BE2C (cell line): ENCODE results near the gene LCMT1.

Source experiments
- DNase-seq: peaks from one replicate; pipeline ENCODE4 v3.0.0-alpha.2; 2020
- H3K27me3 ChIP-seq: fragments of 250-450 bp; sonication (Bioruptor Pico); 2 replicates; pipeline ENCODE4 v1.5.1; 2020; ENCODE audit warnings: mild to moderate bottlenecking
- H3K36me3 ChIP-seq: fragments of 250-450 bp; sonication (Bioruptor Pico); 2 replicates; pipeline ENCODE4 v1.5.1; 2020; ENCODE audit warnings: mild to moderate bottlenecking
- H3K4me1 ChIP-seq: fragments of 250-450 bp; sonication (Bioruptor Pico); 2 replicates; pipeline ENCODE4 v1.5.1; 2020
- H3K4me3 ChIP-seq: 2 replicates; pipeline ENCODE4 v1.5.1; 2011; ENCODE audit warnings: low read depth, low read length
- H3K9me3 ChIP-seq: fragments of 250-450 bp; sonication (Bioruptor Pico); 2 replicates; pipeline ENCODE4 v1.5.1; 2020
- TF ChIP-seq, protein P1 (sequence below): IDR thresholded peaks from 2 replicates; pipeline ENCODE4 v1.5.1; 2012; ENCODE audit warnings: mild to moderate bottlenecking, low read depth, low read length

Gene LCMT1

DNA sequence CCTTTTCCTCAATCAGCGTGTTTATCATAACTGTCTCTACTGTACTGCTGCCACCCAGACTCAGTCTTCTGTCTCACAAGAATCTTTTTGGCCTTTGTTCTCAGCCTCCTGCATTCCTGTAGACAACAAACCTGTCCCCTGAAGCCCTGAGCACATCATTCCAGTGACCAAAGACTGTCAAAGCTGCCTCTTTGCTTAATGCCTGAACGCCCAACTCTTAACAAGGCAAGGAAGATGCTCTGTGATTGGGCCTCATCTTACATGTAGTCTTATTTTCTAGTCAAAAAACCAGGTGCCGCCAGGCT is 75.9 kb downstream of the LCMT1 start:
- no peak overlapping the region for H3K4me3 ChIP-seq
- no peaks in the 10 kb centered on the region for H3K36me3 ChIP-seq
- no peak for DNase-seq
- H3K9me3 ChIP-seq, result no peaks in the 10 kb centered on the region
- no peaks in the 10 kb centered on the region for H3K4me1 ChIP-seq
- TF ChIP-seq, protein P1, sequence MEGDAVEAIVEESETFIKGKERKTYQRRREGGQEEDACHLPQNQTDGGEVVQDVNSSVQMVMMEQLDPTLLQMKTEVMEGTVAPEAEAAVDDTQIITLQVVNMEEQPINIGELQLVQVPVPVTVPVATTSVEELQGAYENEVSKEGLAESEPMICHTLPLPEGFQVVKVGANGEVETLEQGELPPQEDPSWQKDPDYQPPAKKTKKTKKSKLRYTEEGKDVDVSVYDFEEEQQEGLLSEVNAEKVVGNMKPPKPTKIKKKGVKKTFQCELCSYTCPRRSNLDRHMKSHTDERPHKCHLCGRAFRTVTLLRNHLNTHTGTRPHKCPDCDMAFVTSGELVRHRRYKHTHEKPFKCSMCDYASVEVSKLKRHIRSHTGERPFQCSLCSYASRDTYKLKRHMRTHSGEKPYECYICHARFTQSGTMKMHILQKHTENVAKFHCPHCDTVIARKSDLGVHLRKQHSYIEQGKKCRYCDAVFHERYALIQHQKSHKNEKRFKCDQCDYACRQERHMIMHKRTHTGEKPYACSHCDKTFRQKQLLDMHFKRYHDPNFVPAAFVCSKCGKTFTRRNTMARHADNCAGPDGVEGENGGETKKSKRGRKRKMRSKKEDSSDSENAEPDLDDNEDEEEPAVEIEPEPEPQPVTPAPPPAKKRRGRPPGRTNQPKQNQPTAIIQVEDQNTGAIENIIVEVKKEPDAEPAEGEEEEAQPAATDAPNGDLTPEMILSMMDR, result no peak
- H3K27me3 ChIP-seq, result no peaks in the 10 kb centered on the region

DNA sequence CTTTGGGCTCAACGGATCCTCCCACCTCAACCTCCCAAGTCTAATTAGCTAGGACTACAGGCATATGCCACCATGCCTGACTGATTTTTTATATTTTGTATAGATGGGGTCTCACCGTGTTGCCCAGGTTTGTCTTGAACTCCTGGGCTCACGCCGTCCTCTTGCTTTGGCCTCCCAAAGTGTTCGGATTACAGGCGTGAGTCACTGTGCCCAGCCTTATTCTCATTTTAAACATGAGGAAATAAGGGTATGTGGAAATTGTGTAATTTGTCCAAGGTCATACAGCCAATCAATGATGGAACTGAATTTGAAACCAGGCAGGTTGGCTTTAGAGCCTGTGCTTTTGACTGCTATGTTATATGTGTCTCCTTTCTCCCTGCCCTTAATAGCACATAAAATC is 77.8 kb downstream of the LCMT1 start:
- DNase-seq, result no peak
- H3K9me3 ChIP-seq, result no peaks in the 10 kb centered on the region
- H3K27me3 ChIP-seq, result no peaks in the 10 kb centered on the region
- TF ChIP-seq, protein P1, result no peak
- no peaks in the 10 kb centered on the region for H3K4me1 ChIP-seq
- H3K4me3 ChIP-seq, result no peak overlapping the region
- H3K36me3 ChIP-seq, result no peaks in the 10 kb centered on the region

DNA sequence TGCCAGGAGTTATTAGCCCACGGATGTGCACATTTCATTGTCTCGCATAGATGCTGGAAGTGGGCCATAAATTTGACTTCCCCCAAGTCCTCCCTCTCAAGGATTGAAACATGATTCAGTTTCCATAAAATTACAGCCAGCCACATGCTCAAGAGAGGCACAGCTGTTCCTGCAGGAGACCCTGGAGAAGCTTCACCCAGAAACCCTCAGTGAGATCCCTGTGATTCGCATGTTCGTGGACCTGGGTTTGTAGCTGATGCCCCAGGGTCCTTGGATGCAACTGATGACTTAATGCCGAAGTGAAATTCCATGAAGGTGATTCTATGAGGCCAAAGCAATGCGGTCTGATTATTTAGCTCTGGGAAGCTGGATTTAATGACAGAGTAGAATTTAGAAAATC is 80.6 kb downstream of the LCMT1 start:
- Histone ChIP-seq H3K27me3 (no peaks in the 10 kb centered on the region), H3K9me3 (no peaks in the 10 kb centered on the region), H3K4me3 (no peak overlapping the region), H3K36me3 (no peaks in the 10 kb centered on the region), H3K4me1 (no peaks in the 10 kb centered on the region)
- DNase-seq, result no peak
- TF ChIP-seq, protein P1, result no peak

DNA sequence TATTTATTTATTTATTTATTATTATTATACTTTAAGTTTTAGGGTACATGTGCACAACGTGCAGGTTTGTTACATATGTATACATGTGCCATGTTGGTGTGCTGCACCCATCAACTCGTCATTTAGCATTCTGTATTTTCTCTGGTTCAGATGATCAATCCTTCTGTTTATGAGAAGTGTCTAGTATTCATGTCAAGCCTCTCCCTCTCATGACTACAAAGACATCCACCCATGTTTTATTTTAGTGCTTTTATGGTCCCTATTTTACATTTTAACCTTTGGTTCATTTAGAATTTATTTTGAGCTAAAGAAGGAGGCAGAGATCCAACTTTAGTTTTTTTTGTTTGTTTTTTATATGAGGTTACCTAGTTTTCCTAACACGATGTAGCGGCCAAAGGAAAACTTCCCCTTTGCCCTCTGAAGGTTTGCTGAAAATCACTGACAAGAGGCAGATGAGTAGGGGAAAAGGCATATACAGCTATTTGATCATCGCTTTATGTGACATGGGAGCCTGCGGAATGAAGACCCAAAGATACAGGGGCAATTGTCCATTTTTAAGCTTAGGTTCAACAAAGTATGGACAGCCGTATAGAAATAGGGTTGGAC is 82.8 kb downstream of the LCMT1 start:
- Histone ChIP-seq H3K9me3 (no peaks in the 10 kb centered on the region), H3K27me3 (no peaks in the 10 kb centered on the region), H3K4me1 (no peaks in the 10 kb centered on the region), H3K4me3 (no peak overlapping the region), H3K36me3 (no peaks in the 10 kb centered on the region)
- DNase-seq, result no peak
- TF ChIP-seq, protein P1, result no peak

DNA sequence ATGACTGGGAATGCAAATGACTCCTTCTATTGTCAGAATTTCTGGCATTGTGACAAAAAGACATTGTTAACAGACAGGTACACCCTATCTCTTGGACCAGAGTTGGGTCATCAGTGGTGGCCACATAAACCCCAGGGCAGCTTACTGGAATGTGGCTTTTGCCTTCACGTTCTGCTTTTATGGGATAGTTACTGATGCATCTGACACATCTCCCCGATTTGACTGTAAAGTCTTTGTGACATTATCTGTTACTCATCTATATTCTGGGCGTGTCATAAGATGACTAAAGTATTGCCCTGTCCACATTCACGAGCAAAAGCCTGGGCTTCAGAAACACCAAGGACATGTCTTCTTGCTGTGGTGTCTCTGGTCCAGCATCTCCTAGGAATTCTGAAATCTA is 86.5 kb downstream of the LCMT1 start:
- Histone ChIP-seq H3K4me1 (no peaks in the 10 kb centered on the region), H3K4me3 (no peak overlapping the region), H3K36me3 (no peaks in the 10 kb centered on the region), H3K9me3 (no peaks in the 10 kb centered on the region), H3K27me3 (no peaks in the 10 kb centered on the region)
- TF ChIP-seq, protein P1, result no peak
- DNase-seq, result no peak

DNA sequence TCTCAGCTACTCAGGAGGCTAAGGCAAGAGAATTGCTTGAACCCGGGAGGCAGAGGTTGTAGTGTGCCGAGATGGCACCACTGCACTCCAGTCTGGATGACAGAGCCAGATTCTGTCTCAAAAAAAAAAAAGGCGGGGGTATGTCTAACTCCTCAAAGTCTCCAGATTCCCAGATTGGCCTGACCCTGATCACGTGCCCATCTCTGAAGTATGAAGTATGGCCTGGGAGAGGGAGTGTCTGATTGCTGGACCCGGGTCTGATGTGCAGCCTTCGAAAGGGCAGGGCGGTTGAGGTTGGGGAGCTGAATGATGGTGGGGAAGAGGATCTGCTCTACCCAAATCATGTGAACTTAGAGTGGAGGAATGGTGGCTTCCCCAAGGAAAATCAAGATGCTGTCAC is 87.9 kb downstream of the LCMT1 start:
- Histone ChIP-seq H3K9me3 (no peaks in the 10 kb centered on the region), H3K4me1 (no peaks in the 10 kb centered on the region), H3K27me3 (no peaks in the 10 kb centered on the region), H3K36me3 (no peaks in the 10 kb centered on the region), H3K4me3 (no peak overlapping the region)
- TF ChIP-seq, protein P1, result no peak
- DNase-seq, result no peak
